Activated T-cell treated with anti-CD3 and anti-CD28 coated beads for 1 hour (primary cell): ENCODE data around the gene KLHDC4.
"Not testable (repeated sequence)": the region's sequence is repeated elsewhere in the genome, so short reads cannot be mapped to it uniquely, and the experiment has no call there.

Source experiments
- DNase-seq: peaks from one replicate; pipeline ENCODE4 v3.0.0-alpha.2; 2020; ENCODE audit warnings: low read depth

Gene KLHDC4

GRCh38 chr16:87788730-87789436 is 23.1 kb upstream of the KLHDC4 start:
- DNase-seq: not testable (repeated sequence)

- not testable (repeated sequence) for DNase-seq
Measured at GRCh38 chr16:87787451-87788091, 21.8 kb upstream of the KLHDC4 start.

GRCh38 chr16:87784812-87785211 is 19.0 kb upstream of the KLHDC4 start:
- no peak for DNase-seq

GRCh38 chr16:87782033-87782432 is 16.2 kb upstream of the KLHDC4 start:
- DNase-seq: no peak

GRCh38 chr16:87780385-87780989 is 14.7 kb upstream of the KLHDC4 start:
- DNase-seq: peak; percentile 17

- DNase-seq: peak; percentile 90
Measured at GRCh38 chr16:87778830-87779579, 13.2 kb upstream of the KLHDC4 start.

GRCh38 chr16:87778476-87778829 is 12.7 kb upstream of the KLHDC4 start:
- DNase-seq: no peak

- DNase-seq: not testable (repeated sequence)
Measured at GRCh38 chr16:87773836-87774235, 8.1 kb upstream of the KLHDC4 start.

GRCh38 chr16:87767456-87767855 is 1.7 kb upstream of the KLHDC4 start:
- DNase-seq: not testable (repeated sequence)

GRCh38 chr16:87766485-87766797 is 655 bp upstream of the KLHDC4 start:
- no peak for DNase-seq

- DNase-seq: peak; percentile 33
Measured at GRCh38 chr16:87765473-87765775, 362 bp downstream of the KLHDC4 start.

- DNase-seq: peak; percentile 17
Measured at GRCh38 chr16:87764600-87765472, 950 bp downstream of the KLHDC4 start.

GRCh38 chr16:87762620-87763019 is 3.2 kb downstream of the KLHDC4 start:
- no peak for DNase-seq

GRCh38 chr16:87762071-87762571 is 3.7 kb downstream of the KLHDC4 start:
- DNase-seq: no peak

- DNase-seq: no peak
Measured at GRCh38 chr16:87761060-87761459, 4.7 kb downstream of the KLHDC4 start.

- no peak for DNase-seq
Measured at GRCh38 chr16:87757841-87758426, 7.9 kb downstream of the KLHDC4 start.

GRCh38 chr16:87754535-87754934 is 11.3 kb downstream of the KLHDC4 start:
- no peak for DNase-seq

- no peak for DNase-seq
Measured at GRCh38 chr16:87747626-87748414, 18.0 kb downstream of the KLHDC4 start.

- DNase-seq: no peak
Measured at GRCh38 chr16:87746178-87746577, 19.6 kb downstream of the KLHDC4 start.

- no peak for DNase-seq
Measured at GRCh38 chr16:87744750-87745514, 20.9 kb downstream of the KLHDC4 start.
